Measurements from ENCODE around the gene IQCF5. TPM values are rescaled to one million over a fixed set of nuclear protein-coding genes. Genes with fewer than 3 reads are reported as not detected.

Gene IQCF5
- total RNA-seq, 1 experiment from 2014 or later: not detected

GRCh38 chr3:51876186-51876585 lies 785 bp upstream of the IQCF5 start:
- Histone ChIP-seq H3K9me2 (ENCODE audit: insufficient read depth) (no peaks in the 10 kb centered on the region), H3K4me3 (no peak overlapping the region), H3K27me3 (ENCODE audit: insufficient read depth, low read depth) (no peaks in the 10 kb centered on the region), H3K9me3 (ENCODE audit: insufficient read depth, low read depth) (no peaks in the 10 kb centered on the region), H3K4me2 (no peak overlapping the region), H3K36me3 (ENCODE audit: low read depth) (no peaks in the 10 kb centered on the region), H2AFZ (no peak overlapping the region), H3K27ac (no peak overlapping the region), H4K20me1 (ENCODE audit: insufficient read depth) (no peaks in the 10 kb centered on the region), H3F3A (ENCODE audit: insufficient read depth, low read depth) (no peaks in the 10 kb centered on the region), H3K4me1 (replicated peaks; ENCODE audit: insufficient read depth) (peaks cover 16% of the 10 kb centered on the region), H3K79me2 (ENCODE audit: low read depth) (no peaks in the 10 kb centered on the region)
- ChIA-PET CTCF (no interaction called here), POLR2A (ENCODE audit: unreplicated experiment) (no interaction called here)
- TF ChIP-seq CTCF (conservative IDR thresholded peaks at IDR 0.05): no peak
- TF ChIP-seq EZH2 (IDR thresholded peaks at IDR 0.05; ENCODE audit: low read depth): no peak
- BruUV-seq (replicated peaks): no TSS peak
- intact Hi-C loops (cut with micrococcal nuclease; ENCODE audit: unreplicated experiment): no loop called here
- no peak for DNase-seq

DNA sequence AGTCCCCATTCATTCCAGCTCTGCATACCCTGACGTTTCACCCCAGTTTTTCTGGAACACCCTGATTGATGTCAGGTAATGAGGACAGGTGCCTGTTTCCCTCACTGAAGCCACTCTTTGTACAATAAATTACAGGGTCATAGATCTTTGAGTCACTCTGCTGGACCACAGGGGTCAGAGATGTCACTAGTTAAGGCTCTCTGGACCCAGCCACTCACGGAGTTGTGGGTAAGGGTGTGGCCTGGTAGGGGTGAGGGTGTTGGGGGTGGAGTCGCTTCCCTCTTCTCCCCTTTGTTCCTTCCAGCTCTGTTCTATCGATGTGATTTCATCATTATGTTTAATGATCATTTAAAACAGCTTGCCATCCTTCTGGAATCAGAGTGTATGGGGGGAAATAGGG lies 512 bp downstream of the IQCF5 start:
- Histone ChIP-seq H4K20me1 (ENCODE audit: insufficient read depth) (no peaks in the 10 kb centered on the region), H3K27me3 (ENCODE audit: insufficient read depth, low read depth) (no peaks in the 10 kb centered on the region), H3F3A (ENCODE audit: insufficient read depth, low read depth) (no peaks in the 10 kb centered on the region), H3K4me3 (no peak overlapping the region), H3K9me2 (ENCODE audit: insufficient read depth) (no peaks in the 10 kb centered on the region), H3K9me3 (ENCODE audit: insufficient read depth, low read depth) (no peaks in the 10 kb centered on the region), H3K79me2 (ENCODE audit: low read depth) (no peaks in the 10 kb centered on the region), H3K4me1 (replicated peaks; ENCODE audit: insufficient read depth) (peaks cover 16% of the 10 kb centered on the region), H3K27ac (no peak overlapping the region), H2AFZ (no peak overlapping the region), H3K36me3 (ENCODE audit: low read depth) (no peaks in the 10 kb centered on the region), H3K4me2 (peak overlapping the region; percentile 40)
- ChIA-PET CTCF (no interaction called here), POLR2A (ENCODE audit: unreplicated experiment) (no interaction called here)
- intact Hi-C loops (cut with micrococcal nuclease; ENCODE audit: unreplicated experiment): no loop called here
- TF ChIP-seq CTCF (conservative IDR thresholded peaks at IDR 0.05) (no peak), EZH2 (IDR thresholded peaks at IDR 0.05; ENCODE audit: low read depth) (no peak)
- DNase-seq: peak in 1 of 2 experiments; percentile 55
- BruUV-seq (replicated peaks): no TSS peak

DNA sequence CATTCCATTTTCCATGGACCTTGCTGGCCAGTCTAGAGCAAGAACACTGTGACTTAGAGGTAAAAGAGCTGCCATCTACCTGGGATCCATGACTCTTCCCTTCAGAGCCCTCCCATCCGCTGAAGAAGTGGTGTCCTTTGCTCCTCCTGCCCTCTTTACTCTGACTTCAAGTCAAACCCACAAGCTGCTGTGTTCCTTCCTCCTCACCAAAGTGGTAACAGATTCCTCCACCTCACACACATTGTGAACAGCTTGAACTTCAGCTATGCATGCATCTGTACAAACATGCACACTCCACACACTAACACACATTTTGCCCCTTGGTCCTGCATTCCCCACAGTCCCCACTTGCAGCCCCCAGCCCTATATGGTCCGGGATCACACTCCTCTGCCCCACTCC lies 990 bp downstream of the IQCF5 start:
- H3K4me3 ChIP-seq: no peak overlapping the region
- H3F3A ChIP-seq (ENCODE audit: insufficient read depth, low read depth): no peaks in the 10 kb centered on the region
- no peak overlapping the region for H2AFZ ChIP-seq
- no peaks in the 10 kb centered on the region for H3K27me3 ChIP-seq (ENCODE audit: insufficient read depth, low read depth)
- DNase-seq: no peak
- ChIA-PET POLR2A (ENCODE audit: unreplicated experiment) (no interaction called here), CTCF (no interaction called here)
- intact Hi-C loops (cut with micrococcal nuclease; ENCODE audit: unreplicated experiment): no loop called here
- no peaks in the 10 kb centered on the region for H3K9me3 ChIP-seq (ENCODE audit: insufficient read depth, low read depth)
- no peaks in the 10 kb centered on the region for H3K79me2 ChIP-seq (ENCODE audit: low read depth)
- no TSS peak for BruUV-seq (replicated peaks)
- TF ChIP-seq EZH2 (IDR thresholded peaks at IDR 0.05; ENCODE audit: low read depth): no peak
- no peak for TF ChIP-seq CTCF (conservative IDR thresholded peaks at IDR 0.05)
- H3K9me2 ChIP-seq (ENCODE audit: insufficient read depth): no peaks in the 10 kb centered on the region
- no peaks in the 10 kb centered on the region for H3K36me3 ChIP-seq (ENCODE audit: low read depth)
- peaks cover 16% of the 10 kb centered on the region for H3K4me1 ChIP-seq (replicated peaks; ENCODE audit: insufficient read depth)
- no peak overlapping the region for H3K27ac ChIP-seq
- H3K4me2 ChIP-seq: peak overlapping the region; percentile 40
- H4K20me1 ChIP-seq (ENCODE audit: insufficient read depth): no peaks in the 10 kb centered on the region
